Stimulated activated CD4-positive, alpha-beta T cell treated with anti-CD3 and anti-CD28 coated beads, Interleukin-4, amount 100 ng/mL, for 24 hours (primary cell): ENCODE data around the gene CDH22.

Experiments used
- DNase-seq: peaks from one replicate; pipeline ENCODE4 v3.0.0-alpha.2; 2020

CDH22 gene

DNA sequence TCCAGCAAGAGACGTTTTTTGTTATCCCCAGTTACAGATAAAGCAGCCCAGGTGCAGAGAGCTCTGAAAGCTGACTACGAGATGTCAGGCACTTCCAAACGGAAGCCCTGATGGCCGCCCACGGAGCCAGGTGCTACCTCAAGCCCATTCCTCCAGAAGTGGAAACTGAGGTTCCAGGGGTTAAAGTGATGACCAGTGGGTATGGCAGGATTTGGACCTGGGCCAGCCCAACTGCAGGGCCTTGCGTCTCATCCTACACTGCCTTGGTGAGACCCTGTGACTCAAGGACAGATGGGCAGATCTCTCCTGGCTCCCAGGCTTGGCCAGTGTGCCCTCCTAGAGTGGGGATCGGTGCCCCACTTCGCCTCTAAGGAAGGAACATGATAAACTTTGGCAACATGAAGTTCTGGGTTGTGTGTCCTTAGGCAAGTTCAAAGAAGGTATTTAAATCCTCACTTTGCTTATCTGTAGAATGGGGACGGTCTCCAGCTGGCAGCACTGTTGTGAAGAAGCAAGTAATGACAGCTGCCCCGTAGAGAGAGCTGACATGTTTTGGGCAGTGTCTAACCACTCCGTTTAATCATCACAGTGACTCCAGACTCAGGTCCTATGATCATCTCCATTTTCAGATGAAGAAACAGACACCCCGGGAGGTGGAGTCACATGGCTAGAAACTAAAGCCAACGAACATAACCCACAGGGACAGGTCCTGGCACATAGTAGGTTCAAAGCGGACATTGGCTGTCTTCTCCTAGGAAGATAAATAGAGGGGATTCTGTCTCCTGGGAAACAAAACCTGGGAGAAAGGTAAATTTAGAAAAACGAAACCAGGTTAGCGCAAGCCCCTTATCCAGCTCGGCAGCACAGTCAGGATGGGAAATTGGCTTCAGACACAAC is 34.4 kb upstream of the CDH22 start:
- no peak for DNase-seq

DNA sequence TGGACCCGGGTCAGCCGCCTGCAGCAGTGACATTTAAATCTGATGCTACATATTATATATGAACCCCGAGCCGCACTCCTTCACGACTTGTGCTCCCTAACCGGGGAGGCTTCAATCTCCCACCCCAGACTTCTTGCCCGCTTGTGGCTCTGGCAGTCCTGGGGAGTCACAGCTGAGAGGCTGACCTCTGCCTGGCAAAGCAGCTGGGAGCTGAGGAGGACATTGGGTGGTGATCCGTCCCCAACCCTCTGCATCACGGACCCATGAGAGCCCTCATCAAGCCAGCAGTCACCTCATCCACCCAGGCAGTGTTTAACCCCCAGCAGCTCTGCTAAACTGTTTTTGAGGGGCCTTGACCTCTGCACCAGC is 33.7 kb upstream of the CDH22 start:
- DNase-seq, result no peak

DNA sequence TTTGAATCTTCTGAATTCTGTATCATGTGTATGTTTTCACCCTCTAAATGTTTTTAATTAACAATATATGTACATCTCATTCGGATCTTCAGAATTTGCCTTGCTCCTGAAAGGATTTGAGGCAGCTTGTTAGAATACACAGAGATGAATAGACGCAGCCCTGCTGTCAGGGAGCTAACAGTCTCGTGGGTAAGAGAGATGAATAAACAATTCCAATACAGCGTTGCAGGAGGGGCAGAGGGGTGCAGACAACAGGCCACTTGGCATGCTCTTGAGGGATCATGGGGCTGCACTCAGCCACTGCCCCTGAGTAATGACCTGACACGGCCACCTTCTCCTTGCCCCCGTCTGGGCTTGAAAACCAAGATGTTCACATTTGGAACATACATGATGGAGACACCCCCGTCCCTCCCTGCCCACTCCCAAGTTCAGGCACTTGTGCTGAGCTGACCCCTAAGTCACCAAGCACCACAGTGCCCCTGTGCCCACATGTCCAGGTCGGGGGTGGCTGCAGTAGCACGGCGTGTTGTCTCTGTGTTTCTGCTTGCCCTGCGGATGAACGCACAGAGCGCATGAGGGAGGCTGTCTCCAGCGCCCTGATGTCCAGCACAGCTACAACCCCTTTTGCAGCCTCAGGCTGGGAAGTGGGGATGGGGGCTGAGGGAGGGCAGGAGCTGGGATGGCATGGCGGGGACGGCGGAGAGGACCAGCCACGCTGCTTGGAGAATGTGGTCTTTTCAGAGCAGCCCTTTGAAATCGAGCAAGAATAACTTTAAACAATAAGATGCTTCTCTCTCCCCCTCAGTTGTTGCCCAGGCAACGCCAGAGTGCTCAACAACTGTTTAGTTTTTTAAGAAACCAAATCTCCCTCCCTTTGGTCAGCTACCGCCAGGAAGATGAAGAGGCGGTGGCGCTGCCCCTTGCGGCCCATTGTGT is 33.0 kb upstream of the CDH22 start:
- no peak for DNase-seq

DNA sequence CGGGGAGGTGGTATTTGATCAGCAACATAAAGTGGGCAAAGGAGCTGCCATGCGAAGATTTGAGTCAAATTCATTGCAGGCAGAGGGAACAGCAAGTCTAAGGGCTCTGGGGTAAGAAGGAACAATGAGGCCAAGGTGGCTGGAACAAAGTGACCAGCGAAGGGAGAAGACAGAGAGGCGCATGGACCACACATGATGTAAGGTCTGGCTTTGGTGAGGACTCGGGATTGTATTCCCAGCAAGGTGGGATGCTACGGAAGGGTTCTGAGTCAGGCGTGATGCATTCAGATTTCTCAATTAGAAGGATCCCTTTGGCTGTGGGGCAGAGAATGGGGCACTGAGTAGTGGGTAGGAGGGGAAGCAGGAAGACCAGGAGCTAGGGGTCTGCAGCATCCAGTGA is 30.7 kb upstream of the CDH22 start:
- DNase-seq, result no peak

DNA sequence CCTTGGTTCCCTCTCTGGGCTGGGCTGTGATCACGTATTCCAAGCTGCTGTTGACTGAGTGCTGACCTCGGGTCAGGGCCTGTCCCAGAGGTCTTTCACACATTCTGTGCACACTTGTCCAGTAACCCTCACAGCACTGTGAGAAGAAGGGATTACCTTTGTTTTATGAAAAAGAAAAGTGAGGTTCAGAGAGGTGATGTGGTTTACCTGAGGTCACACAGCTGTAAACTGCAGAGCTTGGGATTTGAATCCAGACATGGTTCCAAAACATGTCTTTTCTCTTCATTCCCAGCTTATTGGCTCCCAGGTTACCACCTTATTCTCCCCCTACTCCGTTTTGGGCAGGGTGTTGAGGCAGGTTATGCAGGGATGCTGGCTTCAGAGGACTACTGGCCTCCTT is 28.4 kb upstream of the CDH22 start:
- DNase-seq, result no peak

DNA sequence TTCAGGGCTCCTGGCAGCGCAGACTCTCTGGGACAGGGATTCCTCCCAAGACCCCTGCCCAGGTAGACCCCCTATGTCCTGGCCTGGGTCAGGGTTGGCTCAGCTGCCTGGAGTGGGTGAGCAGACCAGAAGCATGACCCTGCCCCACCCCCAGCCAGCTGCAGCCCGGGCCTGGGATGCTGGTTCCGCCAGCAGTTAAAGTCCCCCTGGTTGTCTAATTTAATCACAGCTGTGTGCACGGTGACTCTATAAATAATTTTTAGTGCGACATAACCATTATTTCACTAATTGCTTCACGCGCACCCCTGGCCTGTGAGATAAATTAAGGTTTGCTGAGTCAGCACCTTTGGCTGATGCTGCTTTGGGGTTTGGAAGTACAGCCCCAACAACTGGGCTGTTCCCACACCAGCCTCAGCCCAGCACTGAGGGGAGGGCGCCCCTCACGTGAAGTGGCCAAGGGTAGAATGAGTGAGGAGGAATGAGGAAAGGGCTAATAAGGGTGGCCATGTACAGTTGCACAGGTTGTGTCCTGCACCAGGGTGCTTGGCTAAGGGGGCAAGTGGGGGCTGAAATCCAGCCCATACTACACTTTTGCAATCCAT is 26.1 kb upstream of the CDH22 start:
- DNase-seq, result no peak

DNA sequence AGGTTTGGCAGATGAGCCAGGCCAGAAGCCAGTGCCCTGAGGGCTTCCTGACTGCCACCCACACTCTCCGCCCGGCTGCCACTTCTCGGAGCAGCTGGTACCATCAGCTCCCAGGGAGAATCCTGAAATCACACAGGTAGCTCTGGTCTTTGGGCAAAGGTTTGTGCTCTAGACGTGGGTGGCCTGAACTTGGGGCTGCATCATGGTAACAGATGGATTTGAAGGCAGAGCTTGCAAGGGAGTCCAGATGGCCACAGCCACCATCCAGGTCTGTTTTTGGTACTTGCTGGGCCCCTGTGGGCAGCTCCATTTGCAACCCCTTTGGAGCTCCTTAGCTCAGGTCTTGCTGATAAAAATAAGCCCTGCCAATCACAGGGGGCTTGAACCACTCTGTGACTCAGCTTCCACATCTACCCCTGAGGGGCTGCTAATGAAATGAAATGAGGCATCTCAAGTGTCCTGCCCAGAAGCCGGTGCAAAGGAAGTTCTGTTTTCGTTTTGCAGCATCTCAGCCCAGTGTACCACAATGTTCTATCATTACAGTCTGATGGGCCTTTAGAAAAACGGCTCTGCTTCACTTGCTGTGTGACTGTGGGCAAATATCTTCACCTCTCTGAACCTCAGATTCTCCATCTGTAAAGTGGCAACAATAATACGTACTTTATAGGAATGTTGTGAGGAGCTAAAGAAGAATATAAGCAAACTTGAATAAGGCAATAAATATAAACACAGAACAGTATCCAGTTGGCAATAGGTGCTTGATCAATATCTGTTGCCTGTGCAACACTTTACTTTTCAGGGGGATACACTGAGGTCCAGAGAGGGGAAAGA is 25.1 kb upstream of the CDH22 start:
- DNase-seq, result no peak

DNA sequence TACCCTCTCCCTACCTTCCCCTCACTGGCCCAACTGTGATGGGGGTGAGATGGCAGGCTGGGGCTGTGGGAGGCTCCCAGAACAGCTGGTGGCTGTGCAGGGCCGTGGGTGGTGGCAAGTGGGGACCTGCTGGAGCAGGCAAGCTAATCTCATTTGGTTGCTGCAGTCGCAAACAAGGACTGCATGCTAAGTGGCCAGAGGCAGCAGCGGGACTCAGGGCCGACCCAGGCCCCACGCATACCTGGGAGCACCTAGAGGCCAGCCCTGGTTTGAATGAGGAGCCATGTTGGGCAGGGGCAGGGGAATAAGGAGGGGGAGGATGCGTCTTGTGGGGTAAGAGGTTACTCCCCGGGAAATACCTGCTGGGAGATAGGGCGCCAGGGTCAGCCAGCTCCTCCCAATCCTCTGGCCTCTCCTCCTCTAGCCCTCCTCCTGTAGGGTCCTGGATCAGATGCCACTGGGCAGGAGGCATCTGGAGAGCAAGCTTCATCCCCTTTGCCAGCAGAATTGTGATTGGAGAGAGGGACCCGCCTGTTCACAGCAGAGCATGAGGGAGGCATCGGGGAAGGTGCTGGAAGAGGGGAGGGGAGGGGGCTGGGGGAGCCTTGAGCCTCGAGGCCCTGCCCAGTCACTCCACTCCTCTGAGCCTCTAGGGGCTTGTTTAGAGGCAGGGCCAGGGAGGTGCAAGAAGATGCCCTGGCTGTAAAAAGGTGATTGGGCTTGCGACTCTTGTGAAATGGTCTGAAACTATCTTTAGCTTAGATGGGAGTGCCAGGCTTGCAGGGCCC is 24.3 kb upstream of the CDH22 start:
- DNase-seq, result no peak

DNA sequence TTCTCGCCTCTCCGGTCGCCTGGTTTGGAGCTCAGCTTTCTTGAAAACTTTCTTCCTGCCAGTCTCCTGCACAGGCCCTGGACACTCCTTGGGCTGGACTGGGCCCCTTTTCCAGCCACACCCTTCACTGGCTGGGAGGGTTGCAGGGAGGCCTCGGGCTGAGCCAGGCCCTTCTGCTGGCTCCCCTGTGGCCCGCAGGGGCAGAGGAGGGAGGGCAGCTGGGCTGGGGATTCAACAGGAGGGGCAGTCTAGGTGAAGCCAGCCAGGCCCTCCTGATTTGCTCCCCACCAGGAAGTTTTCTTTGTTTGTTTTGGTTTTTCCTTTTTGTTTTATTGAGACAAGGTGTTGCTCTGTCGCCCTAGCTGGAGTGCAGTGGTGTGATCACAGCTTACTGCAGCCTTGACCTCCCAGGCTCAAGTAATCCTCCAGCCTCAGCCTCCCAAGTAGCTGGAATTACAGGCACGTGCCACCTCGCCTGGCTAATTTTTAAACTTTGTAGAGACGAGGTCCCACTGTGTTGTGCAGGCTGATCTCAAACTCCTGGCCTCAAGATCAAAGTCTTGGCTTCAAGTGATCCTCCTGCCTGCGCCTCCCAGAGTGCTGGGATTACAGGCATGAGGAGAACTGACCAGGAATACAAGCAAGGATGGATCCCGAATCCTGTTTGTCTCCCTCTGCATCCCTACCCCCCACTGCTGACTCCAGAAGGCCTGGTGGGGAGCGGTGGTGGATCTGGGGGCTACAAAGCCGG is 23.5 kb upstream of the CDH22 start:
- DNase-seq, result no peak

DNA sequence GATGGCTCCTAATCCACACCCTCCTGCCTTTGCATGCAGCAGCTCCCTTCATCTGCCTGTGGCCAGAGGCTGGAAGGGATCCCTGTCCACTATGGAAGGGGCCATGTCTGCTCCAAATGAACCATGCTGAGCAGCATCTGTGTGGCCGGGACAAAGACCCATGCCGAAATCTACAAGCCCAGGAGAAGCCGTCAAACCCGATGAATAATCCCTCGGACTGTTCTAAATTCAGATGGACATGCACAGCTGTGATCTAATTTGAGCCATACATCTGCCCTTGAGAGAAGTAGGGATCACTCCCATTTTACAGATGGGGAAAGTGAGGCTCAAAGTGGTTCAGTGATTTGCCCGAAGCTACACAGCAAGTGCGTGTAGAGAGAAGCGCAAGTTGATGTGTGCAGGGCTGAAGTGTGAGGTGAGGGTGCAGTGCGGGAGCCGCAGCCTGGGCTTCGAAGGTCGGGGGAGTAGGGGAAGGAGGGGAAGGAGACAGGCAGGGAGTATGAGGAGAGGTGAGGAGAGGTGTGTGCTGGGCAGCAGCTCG is 22.6 kb upstream of the CDH22 start:
- DNase-seq, result no peak

DNA sequence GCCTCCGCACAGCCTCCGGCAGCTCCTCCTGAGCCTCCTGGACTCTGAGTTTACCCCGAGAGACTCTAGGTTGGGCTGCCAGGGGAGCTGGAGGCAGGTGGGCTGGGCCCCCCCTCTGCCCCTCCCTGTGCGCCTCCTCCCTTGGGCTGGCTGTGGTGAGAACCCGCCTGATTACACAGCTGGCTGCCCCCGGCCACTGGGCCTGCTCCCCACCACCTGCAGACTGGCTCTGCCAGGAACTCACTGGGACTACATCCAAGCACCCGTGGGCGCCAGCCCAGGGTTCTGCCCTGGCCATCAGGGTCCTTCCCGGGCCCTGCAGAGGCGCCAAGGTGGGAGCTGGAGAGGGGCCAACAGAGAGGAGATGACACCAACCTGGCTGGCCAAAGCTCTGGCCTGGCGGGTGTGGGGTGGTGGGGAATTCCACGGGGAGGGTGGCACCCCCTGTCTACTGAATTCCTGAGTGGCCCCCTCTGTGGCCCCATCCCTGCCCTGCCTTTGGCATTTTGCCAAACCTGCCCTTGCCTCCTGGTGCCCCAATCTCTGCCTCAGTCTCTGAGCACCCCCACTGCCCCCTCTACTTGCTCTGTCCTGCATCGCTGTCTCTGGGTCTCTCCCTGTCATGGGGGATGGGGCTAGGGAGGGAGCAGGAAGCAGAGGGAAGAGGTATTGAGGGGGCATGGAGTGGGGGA is 21.9 kb upstream of the CDH22 start:
- DNase-seq, result no peak

DNA sequence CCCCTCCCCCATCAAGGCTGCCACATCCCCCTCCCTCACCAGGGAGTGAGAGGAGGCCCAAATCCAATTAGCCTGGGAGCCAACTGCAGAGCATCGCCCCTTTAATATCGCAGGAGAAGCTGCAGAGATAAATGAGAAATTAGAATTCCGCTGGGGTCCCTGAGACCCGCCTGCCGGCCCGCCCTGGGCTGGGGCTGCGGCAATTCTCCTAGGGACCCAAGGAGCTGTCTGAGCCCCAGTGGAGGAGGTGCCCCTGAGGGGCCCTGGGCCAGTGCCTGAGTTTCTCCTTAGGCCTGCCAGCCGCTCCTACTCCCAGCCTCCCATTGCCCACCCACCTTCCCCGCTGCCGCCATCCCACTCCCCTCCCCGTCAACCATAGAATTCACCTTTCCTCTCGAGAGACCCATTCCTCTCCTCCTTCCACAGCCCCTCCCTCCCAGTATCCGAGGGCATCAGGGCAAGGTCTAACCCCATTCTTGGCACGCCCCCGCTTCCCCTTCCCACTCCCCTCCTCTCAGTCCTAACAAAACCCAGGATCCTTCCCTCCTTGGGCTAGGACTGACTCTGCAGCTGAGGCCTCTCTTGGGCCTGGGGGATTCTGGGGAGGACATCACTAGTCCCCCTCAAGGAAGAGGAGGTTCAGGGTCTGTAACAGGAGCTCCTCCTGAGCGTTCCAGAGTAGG is 20.0 kb upstream of the CDH22 start:
- DNase-seq, result no peak

DNA sequence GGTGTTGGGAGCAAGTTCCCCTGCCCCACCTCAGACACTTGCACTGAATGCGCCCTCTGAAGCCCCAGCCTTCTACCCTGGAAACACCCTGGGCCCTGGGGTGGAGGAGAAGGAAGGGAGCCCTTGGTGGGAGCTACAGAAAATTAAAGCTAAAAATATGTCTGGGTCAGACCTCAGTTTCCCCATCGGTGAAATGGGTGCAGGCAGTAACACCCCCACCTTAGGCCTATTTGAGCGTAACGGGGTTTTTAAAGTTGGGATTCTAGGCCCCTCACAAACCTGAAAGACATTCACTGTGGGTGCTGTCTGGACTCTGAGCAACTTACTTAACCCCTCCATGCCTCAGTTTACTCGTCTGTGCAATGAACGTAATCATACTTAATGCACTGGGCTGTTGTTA is 19.3 kb upstream of the CDH22 start:
- DNase-seq, result no peak

DNA sequence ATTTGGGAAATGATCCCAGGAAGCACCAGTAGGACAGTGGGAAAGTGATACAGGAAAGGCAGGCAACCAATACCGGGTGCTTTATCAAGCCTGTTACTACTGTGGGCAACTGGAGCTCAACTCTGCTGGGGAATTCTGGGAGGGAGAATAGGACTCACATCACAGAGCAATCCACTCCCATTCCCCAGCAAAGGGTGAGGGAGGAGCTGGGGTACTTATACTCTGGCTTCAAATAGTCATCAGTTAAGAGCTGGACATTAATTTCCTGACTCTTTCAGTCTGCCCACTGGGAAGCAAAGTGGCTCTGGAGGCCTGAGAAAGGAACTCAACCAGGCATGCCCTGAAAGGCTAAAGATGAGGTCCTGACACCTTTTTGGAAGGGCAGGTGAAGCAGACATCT is 17.5 kb upstream of the CDH22 start:
- DNase-seq, result no peak

DNA sequence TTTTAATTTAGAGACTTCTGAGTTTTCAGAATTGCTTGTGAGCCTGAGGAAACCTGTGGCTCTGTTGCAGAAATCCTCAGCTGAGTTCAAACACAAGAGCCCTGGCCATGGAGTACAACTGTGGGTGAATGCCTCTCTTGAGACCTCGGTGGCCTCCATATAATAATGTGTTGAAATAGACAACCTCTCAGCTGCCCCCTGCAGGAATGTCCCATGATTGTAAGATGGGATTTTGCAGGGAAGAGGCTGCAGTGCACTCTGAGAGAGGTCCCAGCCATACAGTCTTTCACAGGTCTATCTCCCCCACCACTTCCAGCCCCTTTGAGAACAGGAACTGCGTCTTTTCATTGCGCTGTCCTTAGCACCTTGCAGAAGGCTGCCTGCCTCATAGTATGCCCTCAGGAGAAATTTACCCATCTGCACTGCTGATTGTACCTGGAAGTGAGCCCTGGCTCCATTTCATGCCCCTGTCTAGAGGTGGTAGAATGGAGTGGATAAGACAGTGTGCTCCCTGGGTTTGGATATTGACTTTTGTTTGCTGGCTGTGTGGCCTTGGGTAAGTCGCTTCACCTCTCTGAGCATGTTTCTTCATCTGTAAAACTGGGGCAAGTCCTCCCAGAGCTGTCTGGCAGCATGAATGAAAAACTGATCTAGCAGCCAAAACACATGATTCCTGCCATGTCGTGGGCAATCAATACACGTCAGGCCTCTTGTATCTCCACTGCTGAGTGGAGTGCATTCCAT is 16.8 kb upstream of the CDH22 start:
- no peak for DNase-seq

DNA sequence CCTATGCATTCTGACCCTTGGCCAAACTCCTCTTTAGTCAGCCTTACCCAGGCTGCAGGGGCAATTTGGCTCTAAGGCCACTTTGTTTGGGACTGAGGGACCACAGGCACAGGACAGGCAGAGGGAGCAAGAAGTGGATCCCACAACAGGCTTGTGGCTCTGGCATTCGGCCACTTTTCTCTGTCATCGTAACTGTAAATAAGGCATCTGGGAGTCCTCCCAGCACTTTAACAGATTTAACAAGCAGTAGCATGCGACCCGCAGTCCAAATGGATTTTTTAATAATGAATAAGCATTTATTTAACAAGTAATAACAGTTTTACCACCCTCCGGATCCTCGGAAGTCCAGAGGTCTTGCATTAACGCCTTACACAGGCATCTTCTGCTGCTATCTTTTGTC is 16.1 kb upstream of the CDH22 start:
- DNase-seq, result no peak

DNA sequence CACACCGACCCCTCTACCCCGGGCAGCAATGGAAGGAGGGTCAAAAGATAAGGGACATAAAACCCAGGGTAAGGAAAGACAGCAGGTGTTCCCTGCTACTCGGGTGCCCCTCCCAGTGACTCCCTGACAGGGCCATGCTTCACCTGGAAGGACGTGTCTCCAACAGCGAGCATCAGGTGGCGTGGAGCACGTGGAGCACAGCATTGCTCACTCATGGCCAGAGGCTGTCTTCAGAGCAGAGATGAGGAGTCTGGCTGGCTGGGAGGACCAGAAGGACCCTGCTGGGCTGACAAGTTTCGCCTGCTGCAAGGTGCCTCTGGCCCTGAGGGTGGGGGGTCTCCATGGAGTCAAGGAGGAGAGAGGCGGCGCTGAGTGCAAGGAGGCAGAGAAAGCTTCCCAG is 15.3 kb upstream of the CDH22 start:
- DNase-seq, result no peak

DNA sequence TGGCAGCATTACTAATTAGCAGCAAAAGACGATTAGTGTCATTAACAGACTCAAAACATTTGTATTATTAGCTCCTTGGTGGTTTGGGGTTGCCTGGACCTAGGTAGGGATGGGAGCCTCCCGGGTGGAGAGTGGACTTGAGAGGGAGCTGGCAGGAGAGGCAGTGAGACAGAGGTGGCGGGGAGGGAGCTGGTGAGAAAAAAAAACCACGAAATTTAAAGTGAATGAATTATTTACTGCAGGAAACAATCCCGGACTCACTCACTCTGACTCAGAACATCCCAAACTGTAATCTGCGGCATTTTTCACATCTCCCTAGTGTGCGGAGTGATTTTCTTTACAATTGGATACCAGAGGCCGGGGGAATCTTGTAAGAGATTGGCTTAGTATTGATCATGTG is 14.3 kb upstream of the CDH22 start:
- DNase-seq, result no peak

DNA sequence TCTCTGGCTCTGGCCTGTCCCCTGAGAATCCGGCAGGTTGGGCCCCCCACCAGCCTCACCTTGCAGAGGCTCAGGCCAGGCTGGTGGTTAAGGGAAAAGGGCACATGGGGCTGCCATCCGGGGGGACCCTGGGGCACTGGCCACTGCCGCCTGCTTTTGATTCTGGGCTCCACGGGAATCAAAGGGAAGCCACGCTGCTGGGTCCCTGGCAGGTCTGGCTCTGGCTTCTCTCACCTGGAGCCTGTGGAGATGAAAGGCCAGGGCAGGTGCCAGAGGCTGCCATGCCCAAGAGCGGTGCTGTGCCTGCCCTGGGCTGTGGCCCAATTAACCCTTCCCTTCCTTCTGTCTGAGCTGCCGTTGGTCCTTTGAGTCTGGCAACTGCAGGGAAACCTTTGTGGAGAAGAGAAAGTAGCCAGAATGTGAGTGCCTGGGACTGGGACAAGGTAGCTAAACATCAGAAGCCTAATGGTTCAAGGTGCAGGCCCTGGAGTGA is 9.4 kb upstream of the CDH22 start:
- no peak for DNase-seq
